HepG2 (cell line): Measurements from ENCODE around the gene PARN. TPM values are rescaled to one million over a fixed set of nuclear protein-coding genes. Genes with fewer than 3 reads are reported as not detected.

Experiments
- BRCA1 ChIP-seq: sonication (generic); formaldehyde crosslinking; IDR thresholded peaks from 2 replicates; pipeline ENCODE4 v1.4.0; 2020; ENCODE audit warnings: missing genetic modification reagents
- DNMT3B ChIP-seq: conservative IDR thresholded peaks from 2 replicates; pipeline ENCODE4 v1.6.1; 2016; ENCODE audit warnings: missing biosample characterization, control low read depth
- FOXO1 ChIP-seq: sonication (generic); formaldehyde crosslinking; IDR thresholded peaks from 2 replicates; pipeline ENCODE4 v1.4.0; 2020; ENCODE audit warnings: missing genetic modification reagents
- HNRNPK ChIP-seq: fragments of 200-400 bp; formaldehyde crosslinking; IDR thresholded peaks from 2 replicates; pipeline ENCODE4 v1.6.1; 2018; ENCODE audit warnings: low read length, low read depth, moderate library complexity, mild to moderate bottlenecking; ENCODE audit not compliant: poor library complexity, severe bottlenecking
- NR2F6 ChIP-seq, 2 experiments: IDR thresholded peaks; 2 replicates each; pipeline ENCODE4 v1.6.1; 2016; ENCODE audit warnings: antibody characterized with exemption in 1 of 2, mild to moderate bottlenecking in 1 of 2
- PCBP2 ChIP-seq: fragments of 200-400 bp; formaldehyde crosslinking; optimal IDR thresholded peaks from 2 replicates; pipeline ENCODE3; 2018; ENCODE audit warnings: low read length, low read depth; ENCODE audit not compliant: poor library complexity, severe bottlenecking
- SPEN ChIP-seq: sonication (generic); formaldehyde crosslinking; IDR thresholded peaks from 2 replicates; pipeline ENCODE4 v1.5.1; 2020; ENCODE audit warnings: low read depth, mild to moderate bottlenecking, missing genetic modification reagents
- TBL1XR1 ChIP-seq: fragments of 150-350 bp; IDR thresholded peaks from 2 replicates; pipeline ENCODE4 v1.6.1; 2014; ENCODE audit warnings: borderline replicate concordance, low read length; ENCODE audit not compliant: partially characterized antibody
- TBX2 ChIP-seq: sonication (generic); formaldehyde crosslinking; IDR thresholded peaks from 2 replicates; pipeline ENCODE4 v1.5.0; 2020; ENCODE audit warnings: missing genetic modification reagents, mild to moderate bottlenecking, borderline replicate concordance
- ZBTB1 ChIP-seq: sonication (generic); formaldehyde crosslinking; IDR thresholded peaks from 2 replicates; pipeline ENCODE4 v1.4.0; 2020; ENCODE audit warnings: missing genetic modification reagents, borderline replicate concordance
- ZNF552 ChIP-seq: sonication (generic); formaldehyde crosslinking; IDR thresholded peaks from 2 replicates; pipeline ENCODE4 v1.9.0; 2022; ENCODE audit warnings: missing genetic modification reagents, mild to moderate bottlenecking, borderline replicate concordance
- ZNF614 ChIP-seq: IDR thresholded peaks from 2 replicates; pipeline ENCODE4 v1.6.1; 2018; ENCODE audit warnings: missing biosample characterization, missing genetic modification reagents, inconsistent platforms, borderline replicate concordance
- ZNF629 ChIP-seq: sonication (generic); formaldehyde crosslinking; conservative IDR thresholded peaks from 2 replicates; pipeline ENCODE4 v1.5.0; 2020; ENCODE audit warnings: missing genetic modification reagents
- ZNF749 ChIP-seq: sonication (generic); formaldehyde crosslinking; IDR thresholded peaks from 2 replicates; pipeline ENCODE4 v1.8.0; 2022; ENCODE audit warnings: mild to moderate bottlenecking, missing genetic modification reagents, moderate library complexity, borderline replicate concordance
- ZNF766 ChIP-seq: sonication (generic); formaldehyde crosslinking; IDR thresholded peaks from 2 replicates; pipeline ENCODE4 v1.5.0; 2020; ENCODE audit warnings: missing genetic modification reagents, borderline replicate concordance
- ZSCAN20 ChIP-seq: sonication (generic); formaldehyde crosslinking; IDR thresholded peaks from 2 replicates; pipeline ENCODE4 v1.4.0; 2020; ENCODE audit warnings: missing genetic modification reagents, mild to moderate bottlenecking, borderline replicate concordance
- polyA plus RNA-seq, 8 experiments: library from polyadenylated mRNA; depleted of rRNA in 3 of 8; stranded (reverse) in 7 of 8; unstranded in 1 of 8; fragments of >200 nt; fragmentation: Illumina TruSeq in 4 of 8; extraction: Trizol in 4 of 8; gene quantifications; 2 replicates each; pipeline versions ENCODE4 v1.2.1 to v1.2.3, GENCODE V29; 2011 to 2016; ENCODE audit warnings: low read depth in 4 of 8, missing spikeins in 1 of 8, mixed read lengths in 1 of 8; ENCODE audit not compliant: insufficient read depth in 1 of 8
- total RNA-seq, 5 experiments: library from RNA; depleted of rRNA; stranded (reverse); fragments of >200 nt; fragmentation: Illumina TruSeq; extraction: Trizol; gene quantifications; 2 replicates each; pipeline ENCODE4 v1.2.3, GENCODE V29; 2016; ENCODE audit warnings: low read depth in 1 of 5
- TF ChIP-seq, protein P1 (sequence below): sonication (generic); formaldehyde crosslinking; IDR thresholded peaks from 2 replicates; pipeline ENCODE4 v1.4.0; 2020; ENCODE audit warnings: missing genetic modification reagents
- TF ChIP-seq, protein P2 (sequence below), 2 experiments: fragments of 450-650 bp in 1 of 2; sonication (generic) in 1 of 2; formaldehyde crosslinking; IDR thresholded peaks; 2 replicates each; pipeline versions ENCODE4 v1.5.0 to v1.8.0; 2020 to 2022; ENCODE audit warnings: mild to moderate bottlenecking in 1 of 2, missing genetic modification reagents in 1 of 2
- TF ChIP-seq, protein P3 (sequence below): sonication (generic); formaldehyde crosslinking; IDR thresholded peaks from 2 replicates; pipeline ENCODE4 v1.5.1; 2020; ENCODE audit warnings: missing genetic modification reagents, mild to moderate bottlenecking, borderline replicate concordance
- TF ChIP-seq, protein P4 (sequence below): sonication (generic); formaldehyde crosslinking; IDR thresholded peaks from 2 replicates; pipeline ENCODE4 v1.5.0; 2020; ENCODE audit warnings: mild to moderate bottlenecking, low read depth, missing genetic modification reagents, borderline replicate concordance
- TF ChIP-seq, protein P5 (sequence below): sonication (generic); formaldehyde crosslinking; conservative IDR thresholded peaks from 2 replicates; pipeline ENCODE4 v1.8.0; 2022; ENCODE audit warnings: missing genetic modification reagents

Gene PARN
- total and polyA plus RNA-seq, 2 of the 13 experiments (the other 11 are each of a cell fraction or from before 2014, with no cell fraction given): 13.3 to 47.6 TPM

DNA sequence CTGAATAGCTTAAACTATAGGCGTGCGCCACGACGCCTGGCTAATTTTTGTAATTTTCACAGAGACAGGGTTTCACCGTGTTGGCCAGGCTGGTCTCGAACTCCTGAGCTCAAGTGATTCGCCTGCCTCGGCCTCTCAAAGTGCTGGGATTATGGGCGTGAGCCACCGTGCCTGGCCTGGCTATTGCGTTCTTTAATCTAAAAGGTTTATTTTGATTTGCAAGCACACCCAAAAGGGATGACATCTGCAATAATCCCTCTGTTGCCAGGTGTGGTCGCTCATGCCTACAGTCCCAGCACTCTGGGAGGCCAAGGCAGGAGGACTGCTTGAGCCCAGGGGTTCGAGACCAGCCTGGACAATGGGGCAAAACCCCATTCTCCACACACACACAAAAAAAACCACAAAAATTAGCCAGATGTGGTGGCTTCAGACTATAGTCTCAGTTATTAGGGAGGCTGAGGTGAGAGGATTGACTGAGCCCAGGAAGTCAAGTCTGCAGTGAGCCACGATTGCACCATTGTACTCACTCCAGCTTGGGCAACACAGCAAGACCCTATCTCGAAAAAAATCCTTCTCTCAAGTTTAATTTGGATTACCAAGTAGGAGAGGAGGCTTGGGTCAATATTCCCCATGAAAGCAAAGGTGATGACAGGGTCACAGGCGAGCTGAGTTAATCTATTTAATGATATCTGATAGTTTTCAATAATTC is 144.1 kb downstream of the PARN start (continued):
- TF ChIP-seq, protein P1, sequence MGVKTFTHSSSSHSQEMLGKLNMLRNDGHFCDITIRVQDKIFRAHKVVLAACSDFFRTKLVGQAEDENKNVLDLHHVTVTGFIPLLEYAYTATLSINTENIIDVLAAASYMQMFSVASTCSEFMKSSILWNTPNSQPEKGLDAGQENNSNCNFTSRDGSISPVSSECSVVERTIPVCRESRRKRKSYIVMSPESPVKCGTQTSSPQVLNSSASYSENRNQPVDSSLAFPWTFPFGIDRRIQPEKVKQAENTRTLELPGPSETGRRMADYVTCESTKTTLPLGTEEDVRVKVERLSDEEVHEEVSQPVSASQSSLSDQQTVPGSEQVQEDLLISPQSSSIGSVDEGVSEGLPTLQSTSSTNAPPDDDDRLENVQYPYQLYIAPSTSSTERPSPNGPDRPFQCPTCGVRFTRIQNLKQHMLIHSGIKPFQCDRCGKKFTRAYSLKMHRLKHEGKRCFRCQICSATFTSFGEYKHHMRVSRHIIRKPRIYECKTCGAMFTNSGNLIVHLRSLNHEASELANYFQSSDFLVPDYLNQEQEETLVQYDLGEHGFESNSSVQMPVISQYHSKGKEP (CRISPR knock-in tag): no peak
- TF ChIP-seq PCBP2 (no peak), TBL1XR1 (no peak), NR2F6 (IDR thresholded peaks at IDR 0.05) (no peak), NR2F6 (CRISPR knock-in tag; IDR thresholded peaks at IDR 0.05) (no peak), ZBTB1 (CRISPR knock-in tag) (no peak), FOXO1 (CRISPR knock-in tag) (no peak), HNRNPK (no peak), ZNF749 (CRISPR knock-in tag) (no peak), ZNF629 (CRISPR knock-in tag) (0 out of 2 replicates have a peak, but pooled peaks have one; percentile 38), ZNF614 (CRISPR knock-in tag) (0 out of 2 replicates have a peak, but pooled peaks have one; percentile 2), ZNF766 (CRISPR knock-in tag) (no peak), DNMT3B (CRISPR knock-in tag) (no peak), TBX2 (CRISPR knock-in tag) (no peak; the same call in 1 of the 2 replicates), ZSCAN20 (CRISPR knock-in tag) (no peak), BRCA1 (CRISPR knock-in tag) (no peak), SPEN (CRISPR knock-in tag) (peak; percentile 22; the same call in 1 of the 2 replicates), ZNF552 (CRISPR knock-in tag) (no peak)
- TF ChIP-seq, protein P2, sequence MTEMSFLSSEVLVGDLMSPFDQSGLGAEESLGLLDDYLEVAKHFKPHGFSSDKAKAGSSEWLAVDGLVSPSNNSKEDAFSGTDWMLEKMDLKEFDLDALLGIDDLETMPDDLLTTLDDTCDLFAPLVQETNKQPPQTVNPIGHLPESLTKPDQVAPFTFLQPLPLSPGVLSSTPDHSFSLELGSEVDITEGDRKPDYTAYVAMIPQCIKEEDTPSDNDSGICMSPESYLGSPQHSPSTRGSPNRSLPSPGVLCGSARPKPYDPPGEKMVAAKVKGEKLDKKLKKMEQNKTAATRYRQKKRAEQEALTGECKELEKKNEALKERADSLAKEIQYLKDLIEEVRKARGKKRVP (CRISPR knock-in tag; IDR thresholded peaks at IDR 0.05): no peak
- TF ChIP-seq, protein P3, sequence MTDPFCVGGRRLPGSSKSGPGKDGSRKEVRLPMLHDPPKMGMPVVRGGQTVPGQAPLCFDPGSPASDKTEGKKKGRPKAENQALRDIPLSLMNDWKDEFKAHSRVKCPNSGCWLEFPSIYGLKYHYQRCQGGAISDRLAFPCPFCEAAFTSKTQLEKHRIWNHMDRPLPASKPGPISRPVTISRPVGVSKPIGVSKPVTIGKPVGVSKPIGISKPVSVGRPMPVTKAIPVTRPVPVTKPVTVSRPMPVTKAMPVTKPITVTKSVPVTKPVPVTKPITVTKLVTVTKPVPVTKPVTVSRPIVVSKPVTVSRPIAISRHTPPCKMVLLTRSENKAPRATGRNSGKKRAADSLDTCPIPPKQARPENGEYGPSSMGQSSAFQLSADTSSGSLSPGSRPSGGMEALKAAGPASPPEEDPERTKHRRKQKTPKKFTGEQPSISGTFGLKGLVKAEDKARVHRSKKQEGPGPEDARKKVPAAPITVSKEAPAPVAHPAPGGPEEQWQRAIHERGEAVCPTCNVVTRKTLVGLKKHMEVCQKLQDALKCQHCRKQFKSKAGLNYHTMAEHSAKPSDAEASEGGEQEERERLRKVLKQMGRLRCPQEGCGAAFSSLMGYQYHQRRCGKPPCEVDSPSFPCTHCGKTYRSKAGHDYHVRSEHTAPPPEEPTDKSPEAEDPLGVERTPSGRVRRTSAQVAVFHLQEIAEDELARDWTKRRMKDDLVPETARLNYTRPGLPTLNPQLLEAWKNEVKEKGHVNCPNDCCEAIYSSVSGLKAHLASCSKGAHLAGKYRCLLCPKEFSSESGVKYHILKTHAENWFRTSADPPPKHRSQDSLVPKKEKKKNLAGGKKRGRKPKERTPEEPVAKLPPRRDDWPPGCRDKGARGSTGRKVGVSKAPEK: no peak
- TF ChIP-seq, protein P4, sequence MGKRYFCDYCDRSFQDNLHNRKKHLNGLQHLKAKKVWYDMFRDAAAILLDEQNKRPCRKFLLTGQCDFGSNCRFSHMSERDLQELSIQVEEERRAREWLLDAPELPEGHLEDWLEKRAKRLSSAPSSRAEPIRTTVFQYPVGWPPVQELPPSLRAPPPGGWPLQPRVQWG (CRISPR knock-in tag): no peak
- TF ChIP-seq, protein P5, sequence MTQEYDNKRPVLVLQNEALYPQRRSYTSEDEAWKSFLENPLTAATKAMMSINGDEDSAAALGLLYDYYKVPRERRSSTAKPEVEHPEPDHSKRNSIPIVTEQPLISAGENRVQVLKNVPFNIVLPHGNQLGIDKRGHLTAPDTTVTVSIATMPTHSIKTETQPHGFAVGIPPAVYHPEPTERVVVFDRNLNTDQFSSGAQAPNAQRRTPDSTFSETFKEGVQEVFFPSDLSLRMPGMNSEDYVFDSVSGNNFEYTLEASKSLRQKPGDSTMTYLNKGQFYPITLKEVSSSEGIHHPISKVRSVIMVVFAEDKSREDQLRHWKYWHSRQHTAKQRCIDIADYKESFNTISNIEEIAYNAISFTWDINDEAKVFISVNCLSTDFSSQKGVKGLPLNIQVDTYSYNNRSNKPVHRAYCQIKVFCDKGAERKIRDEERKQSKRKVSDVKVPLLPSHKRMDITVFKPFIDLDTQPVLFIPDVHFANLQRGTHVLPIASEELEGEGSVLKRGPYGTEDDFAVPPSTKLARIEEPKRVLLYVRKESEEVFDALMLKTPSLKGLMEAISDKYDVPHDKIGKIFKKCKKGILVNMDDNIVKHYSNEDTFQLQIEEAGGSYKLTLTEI (CRISPR knock-in tag): no peak
